Dendritic cell treated with granulocyte-macrophage colony-stimulating factor and Interleukin-4, amounts not matched to agents 40 ng/mL and 50 ng/mL, for 4 days (primary cell): ENCODE data around the gene PHACTR3.

ENCODE experiments used
- H3K27ac Mint-ChIP-seq: one replicate; pipeline ENCODE4 v1.8.0; 2022; ENCODE audit warnings: mild to moderate bottlenecking, mixed read lengths
- H3K27me3 Mint-ChIP-seq: one replicate; pipeline ENCODE4 v1.8.0; 2022; ENCODE audit warnings: mild to moderate bottlenecking, mixed read lengths
- H3K36me3 Mint-ChIP-seq: one replicate; pipeline ENCODE4 v1.8.0; 2022; ENCODE audit warnings: low read depth, mixed read lengths
- H3K4me1 Mint-ChIP-seq: one replicate; pipeline ENCODE4 v1.8.0; 2022; ENCODE audit warnings: low read depth, mixed read lengths
- H3K4me3 Mint-ChIP-seq: one replicate; pipeline ENCODE4 v1.8.0; 2022; ENCODE audit warnings: mild to moderate bottlenecking, moderate library complexity, mixed read lengths
- H3K9me3 Mint-ChIP-seq: one replicate; pipeline ENCODE4 v1.8.0; 2022; ENCODE audit warnings: mixed read lengths
- intact Hi-C: fragments of 100-400 bp; cut with micrococcal nuclease; formaldehyde crosslinking; loops from one replicate; pipeline ENCODE4 v1.15.0; 2022

Gene PHACTR3

GRCh38 chr20:59676851-59677182 is 72.5 kb downstream of the PHACTR3 start:
- intact Hi-C loops = no loop called here
- Mint-ChIP-seq H3K4me1 (peaks cover 10% of the 10 kb centered on the region), H3K27ac (no peak overlapping the region), H3K36me3 (no peaks in the 10 kb centered on the region), H3K27me3 (peaks cover 35% of the 10 kb centered on the region), H3K4me3 (no peak overlapping the region), H3K9me3 (no peaks in the 10 kb centered on the region)

DNA sequence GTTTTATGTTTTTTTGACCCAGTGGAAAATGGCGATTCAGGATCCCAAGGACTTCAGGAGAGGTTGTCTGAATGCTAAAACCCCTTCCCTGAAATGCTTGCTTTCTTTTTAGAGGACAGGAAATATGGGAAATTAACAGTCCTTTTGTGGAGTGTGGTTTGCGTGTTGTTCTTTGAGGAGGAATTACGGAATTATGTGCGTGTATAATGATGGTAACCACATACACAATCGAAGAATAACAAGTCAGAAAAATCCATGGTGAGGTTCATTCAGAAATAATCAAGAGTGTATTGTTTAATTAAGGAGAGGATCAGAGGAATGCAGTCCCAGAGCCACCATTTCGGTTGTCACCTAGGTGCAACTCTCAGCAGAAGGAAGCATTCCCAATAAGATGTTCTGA is 73.2 kb downstream of the PHACTR3 start:
- H3K9me3 Mint-ChIP-seq = no peaks in the 10 kb centered on the region
- intact Hi-C loops = no loop called here
- H3K4me1 Mint-ChIP-seq = peaks cover 10% of the 10 kb centered on the region
- H3K36me3 Mint-ChIP-seq = no peaks in the 10 kb centered on the region
- peaks cover 40% of the 10 kb centered on the region for H3K27me3 Mint-ChIP-seq
- no peak overlapping the region for H3K27ac Mint-ChIP-seq
- no peak overlapping the region for H3K4me3 Mint-ChIP-seq

DNA sequence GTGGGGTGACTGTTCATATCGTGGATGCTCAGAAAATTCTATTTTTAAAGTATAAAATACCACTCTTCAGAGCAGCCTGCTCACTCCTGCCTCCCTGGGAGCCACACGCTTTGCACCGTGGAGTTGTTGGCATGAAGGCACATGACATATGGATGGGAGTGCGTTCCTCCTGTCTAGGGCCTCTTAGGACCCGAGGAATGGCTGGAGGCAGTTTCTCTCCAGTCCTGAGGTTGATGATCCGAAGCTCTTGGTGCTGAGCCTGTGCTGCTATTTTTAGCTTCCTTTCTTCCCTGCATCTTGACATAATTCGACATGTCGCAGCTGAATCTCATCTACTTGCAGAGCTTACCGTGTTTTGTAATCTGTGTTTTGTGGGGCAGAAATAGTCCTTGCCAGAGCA is 73.9 kb downstream of the PHACTR3 start:
- intact Hi-C loops = no loop called here
- no peaks in the 10 kb centered on the region for H3K9me3 Mint-ChIP-seq
- H3K27ac Mint-ChIP-seq = no peak overlapping the region
- peaks cover 47% of the 10 kb centered on the region for H3K27me3 Mint-ChIP-seq
- no peak overlapping the region for H3K4me3 Mint-ChIP-seq
- no peaks in the 10 kb centered on the region for H3K36me3 Mint-ChIP-seq
- H3K4me1 Mint-ChIP-seq = peaks cover 10% of the 10 kb centered on the region

GRCh38 chr20:59678951-59679350 is 74.6 kb downstream of the PHACTR3 start:
- Mint-ChIP-seq H3K27me3 (peaks cover 47% of the 10 kb centered on the region), H3K36me3 (no peaks in the 10 kb centered on the region), H3K27ac (no peak overlapping the region), H3K4me1 (peaks cover 8% of the 10 kb centered on the region), H3K4me3 (no peak overlapping the region), H3K9me3 (no peaks in the 10 kb centered on the region)
- intact Hi-C loops = no loop called here

- no peaks in the 10 kb centered on the region for H3K4me1 Mint-ChIP-seq
- intact Hi-C loops = no loop called here
- no peak overlapping the region for H3K27ac Mint-ChIP-seq
- H3K27me3 Mint-ChIP-seq = peaks cover 42% of the 10 kb centered on the region
- no peak overlapping the region for H3K4me3 Mint-ChIP-seq
- no peaks in the 10 kb centered on the region for H3K36me3 Mint-ChIP-seq
- H3K9me3 Mint-ChIP-seq = no peaks in the 10 kb centered on the region
Measured at GRCh38 chr20:59680148-59680650, 75.9 kb downstream of the PHACTR3 start.

- intact Hi-C loops = no loop called here
- no peak overlapping the region for H3K27ac Mint-ChIP-seq
- H3K36me3 Mint-ChIP-seq = no peaks in the 10 kb centered on the region
- H3K4me1 Mint-ChIP-seq = no peaks in the 10 kb centered on the region
- H3K9me3 Mint-ChIP-seq = no peaks in the 10 kb centered on the region
- H3K4me3 Mint-ChIP-seq = no peak overlapping the region
- H3K27me3 Mint-ChIP-seq = peaks cover 40% of the 10 kb centered on the region
Measured at GRCh38 chr20:59680852-59681251, 76.5 kb downstream of the PHACTR3 start.

DNA sequence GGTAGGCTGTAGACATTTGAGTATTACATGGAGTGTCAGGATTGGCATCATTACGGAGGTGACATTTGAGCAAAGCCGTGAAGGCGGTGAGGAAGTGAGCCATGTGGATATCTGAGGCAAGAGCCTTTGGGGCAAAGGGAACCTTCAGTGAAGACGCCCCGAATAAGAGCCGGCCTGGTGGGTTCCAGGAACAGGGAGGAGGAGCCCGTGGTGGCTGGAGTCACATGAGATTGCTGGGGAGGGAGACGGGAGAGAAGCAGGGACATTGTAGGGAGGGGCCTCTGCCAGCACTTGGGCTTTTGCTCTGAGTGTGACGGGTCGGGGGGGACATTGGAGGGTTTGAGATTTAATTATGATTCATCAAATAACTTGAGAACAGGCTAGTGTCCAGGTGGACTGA is 78.3 kb downstream of the PHACTR3 start:
- Mint-ChIP-seq H3K36me3 (no peaks in the 10 kb centered on the region), H3K27me3 (peaks cover 26% of the 10 kb centered on the region), H3K4me1 (no peaks in the 10 kb centered on the region), H3K9me3 (no peaks in the 10 kb centered on the region), H3K4me3 (no peak overlapping the region), H3K27ac (no peak overlapping the region)
- intact Hi-C loops = no loop called here

- H3K9me3 Mint-ChIP-seq = no peaks in the 10 kb centered on the region
- no peaks in the 10 kb centered on the region for H3K36me3 Mint-ChIP-seq
- no peak overlapping the region for H3K27ac Mint-ChIP-seq
- H3K27me3 Mint-ChIP-seq = peaks cover 24% of the 10 kb centered on the region
- no peaks in the 10 kb centered on the region for H3K4me1 Mint-ChIP-seq
- intact Hi-C loops = no loop called here
- H3K4me3 Mint-ChIP-seq = no peak overlapping the region
Measured at GRCh38 chr20:59683181-59683580, 78.8 kb downstream of the PHACTR3 start.

DNA sequence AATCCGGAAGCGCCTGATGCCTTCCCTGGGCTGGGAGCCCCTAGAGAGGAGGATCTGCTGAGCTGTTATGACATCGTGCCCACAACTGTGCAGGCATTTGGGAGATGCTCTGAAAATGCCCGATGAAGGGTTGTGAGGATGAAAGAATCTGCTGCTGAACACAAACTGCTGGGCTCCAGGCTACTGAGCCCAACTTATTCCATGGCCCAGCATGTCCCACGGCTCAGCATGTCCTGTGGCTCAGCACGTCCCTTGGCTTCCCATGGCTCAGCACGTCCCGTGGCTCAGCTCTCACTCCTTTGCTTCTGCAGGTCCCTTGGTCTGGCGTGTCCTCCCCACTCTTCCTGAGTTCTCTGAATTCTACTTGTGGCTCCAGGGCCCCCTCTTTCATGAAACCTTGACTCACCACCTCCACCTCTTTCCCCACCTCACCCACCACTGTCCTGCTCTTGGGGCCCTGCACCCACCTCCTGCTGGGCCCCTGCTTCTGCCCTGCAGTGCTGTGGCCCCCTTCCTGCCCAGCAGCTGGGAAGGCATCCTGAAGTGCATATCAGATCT is 80.4 kb downstream of the PHACTR3 start:
- Mint-ChIP-seq H3K36me3 (no peaks in the 10 kb centered on the region), H3K4me1 (no peaks in the 10 kb centered on the region), H3K9me3 (no peaks in the 10 kb centered on the region), H3K4me3 (no peak overlapping the region), H3K27me3 (peaks cover 23% of the 10 kb centered on the region), H3K27ac (no peak overlapping the region)
- intact Hi-C loops = no loop called here

GRCh38 chr20:59686404-59687346 is 82.3 kb downstream of the PHACTR3 start:
- Mint-ChIP-seq H3K9me3 (no peaks in the 10 kb centered on the region), H3K27ac (no peak overlapping the region), H3K4me3 (no peak overlapping the region), H3K36me3 (no peaks in the 10 kb centered on the region), H3K4me1 (no peaks in the 10 kb centered on the region), H3K27me3 (peaks cover 28% of the 10 kb centered on the region)
- intact Hi-C loops = no loop called here

GRCh38 chr20:59688356-59688755 is 84.0 kb downstream of the PHACTR3 start:
- Mint-ChIP-seq H3K27ac (no peak overlapping the region), H3K4me3 (no peak overlapping the region), H3K36me3 (no peaks in the 10 kb centered on the region), H3K4me1 (no peaks in the 10 kb centered on the region), H3K27me3 (peaks cover 24% of the 10 kb centered on the region), H3K9me3 (no peaks in the 10 kb centered on the region)
- intact Hi-C loops = no loop called here

DNA sequence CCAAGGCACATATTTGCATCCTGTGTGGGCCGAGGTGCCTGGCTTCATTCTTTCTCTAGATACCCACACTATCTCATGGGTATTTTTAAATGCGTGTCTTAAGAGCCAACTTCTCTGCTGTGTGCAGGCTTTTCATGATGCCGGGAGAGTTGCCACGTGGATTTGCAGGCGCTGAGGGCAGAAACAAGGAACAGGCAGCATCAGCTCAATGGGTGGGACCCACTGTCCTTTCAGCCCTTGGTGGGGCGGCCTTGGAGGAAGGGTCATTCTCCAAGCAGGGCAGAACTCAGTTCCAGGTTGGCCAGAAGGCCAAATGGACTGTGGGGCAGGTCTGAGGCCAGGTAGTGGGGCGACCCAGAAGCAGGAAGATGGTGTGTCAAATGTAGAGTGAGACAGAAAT is 84.7 kb downstream of the PHACTR3 start:
- Mint-ChIP-seq H3K27ac (no peak overlapping the region), H3K4me3 (no peak overlapping the region), H3K27me3 (peaks cover 24% of the 10 kb centered on the region), H3K4me1 (no peaks in the 10 kb centered on the region), H3K9me3 (no peaks in the 10 kb centered on the region), H3K36me3 (no peaks in the 10 kb centered on the region)
- intact Hi-C loops = no loop called here

GRCh38 chr20:59690101-59690500 is 85.8 kb downstream of the PHACTR3 start:
- H3K27ac Mint-ChIP-seq = no peak overlapping the region
- no peaks in the 10 kb centered on the region for H3K36me3 Mint-ChIP-seq
- peaks cover 29% of the 10 kb centered on the region for H3K27me3 Mint-ChIP-seq
- no peaks in the 10 kb centered on the region for H3K9me3 Mint-ChIP-seq
- no peak overlapping the region for H3K4me3 Mint-ChIP-seq
- intact Hi-C loops = no loop called here
- no peaks in the 10 kb centered on the region for H3K4me1 Mint-ChIP-seq

GRCh38 chr20:59690976-59691375 is 86.6 kb downstream of the PHACTR3 start:
- H3K36me3 Mint-ChIP-seq = no peaks in the 10 kb centered on the region
- no peaks in the 10 kb centered on the region for H3K9me3 Mint-ChIP-seq
- H3K27ac Mint-ChIP-seq = no peak overlapping the region
- H3K4me1 Mint-ChIP-seq = no peaks in the 10 kb centered on the region
- no peak overlapping the region for H3K4me3 Mint-ChIP-seq
- intact Hi-C loops = no loop called here
- H3K27me3 Mint-ChIP-seq = peaks cover 35% of the 10 kb centered on the region
